NCI-H2029 (cell line): ENCODE data around the gene GALNT16.
"Not testable (repeated sequence)": the region's sequence is repeated elsewhere in the genome, so short reads cannot be mapped to it uniquely, and the experiment has no call there.

Experiments used
- DNase-seq: peaks from one replicate; lab custom pipeline; 2025; lab: John Stamatoyannopoulos, UW

Gene GALNT16

DNA sequence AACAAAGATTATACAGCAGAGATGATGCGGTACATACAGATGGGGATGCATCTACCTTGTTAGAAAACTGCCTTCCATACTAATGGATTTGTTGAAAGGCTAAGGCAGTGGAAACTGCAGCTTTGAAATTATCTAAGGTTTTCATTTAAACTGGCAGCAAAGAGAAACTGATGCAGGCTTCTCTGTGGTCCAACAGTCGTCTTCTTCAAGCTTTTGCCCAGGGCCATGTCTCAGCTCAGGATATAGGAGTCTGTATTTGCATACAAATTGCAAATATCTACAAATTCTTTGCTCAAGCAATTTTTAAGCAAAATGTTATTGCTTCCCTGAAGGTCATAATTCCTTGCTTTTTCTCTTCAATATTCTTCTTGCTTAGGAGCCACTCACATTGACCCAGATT, 104.4 kb downstream of the GALNT16 start:
- no peak for DNase-seq

DNA sequence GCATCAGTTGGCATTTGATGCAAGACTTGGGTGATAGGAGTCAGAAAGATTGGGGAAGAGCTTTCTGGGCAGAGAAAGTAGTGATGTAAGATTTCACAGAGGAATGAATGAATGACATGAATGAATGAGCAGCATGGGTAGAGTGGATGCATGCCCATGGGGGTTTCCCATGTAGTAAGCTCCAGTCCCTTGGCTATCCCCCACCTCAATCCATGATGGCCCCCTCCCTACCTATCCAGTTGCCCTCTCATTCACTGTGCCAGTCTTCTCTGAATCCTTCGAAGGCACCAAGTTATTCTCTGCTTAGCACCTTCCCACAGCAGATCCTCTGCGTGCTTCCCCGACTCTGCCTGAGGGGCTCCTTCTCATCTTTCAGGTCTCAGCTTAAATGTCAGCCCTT, 106.1 kb downstream of the GALNT16 start:
- DNase-seq: no peak

DNA sequence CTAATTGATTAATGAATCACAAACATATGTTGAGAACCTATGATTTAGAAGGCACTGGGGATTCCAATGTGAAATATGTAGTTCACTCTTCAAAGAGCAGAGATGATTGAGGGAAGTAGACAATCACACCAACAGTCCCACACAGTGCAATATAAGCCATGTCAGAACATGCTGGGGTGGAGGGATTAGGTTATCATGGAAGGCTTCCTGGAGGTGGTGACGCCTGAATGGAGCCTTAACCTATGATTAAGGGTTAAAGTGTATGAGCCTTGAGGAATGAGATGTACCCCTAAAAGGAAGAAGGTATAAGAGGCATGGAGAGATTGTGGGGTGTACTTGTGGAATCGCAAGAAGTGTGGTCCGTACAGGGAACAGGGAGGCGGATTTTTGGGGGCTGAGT, 106.8 kb downstream of the GALNT16 start:
- DNase-seq: no peak

DNA sequence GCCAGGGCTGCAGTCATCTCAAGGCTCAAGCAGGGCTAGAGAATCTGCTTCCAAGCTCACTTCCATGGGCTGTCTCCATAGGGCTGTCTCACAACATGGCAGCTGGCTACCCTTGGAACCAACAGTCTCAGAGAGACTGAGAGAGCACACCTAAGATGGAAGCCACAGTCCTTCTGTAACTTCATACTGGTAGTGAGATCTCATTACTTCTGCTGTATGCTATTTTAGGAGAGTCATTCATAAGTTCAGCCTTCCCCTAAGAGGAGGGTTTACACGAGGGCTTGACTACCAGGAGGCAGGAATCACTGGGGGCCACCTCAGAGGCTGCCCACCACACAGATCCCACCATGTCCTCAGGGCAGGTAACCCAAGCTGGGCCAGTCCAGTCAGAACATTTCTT, 108.4 kb downstream of the GALNT16 start:
- no peak for DNase-seq

DNA sequence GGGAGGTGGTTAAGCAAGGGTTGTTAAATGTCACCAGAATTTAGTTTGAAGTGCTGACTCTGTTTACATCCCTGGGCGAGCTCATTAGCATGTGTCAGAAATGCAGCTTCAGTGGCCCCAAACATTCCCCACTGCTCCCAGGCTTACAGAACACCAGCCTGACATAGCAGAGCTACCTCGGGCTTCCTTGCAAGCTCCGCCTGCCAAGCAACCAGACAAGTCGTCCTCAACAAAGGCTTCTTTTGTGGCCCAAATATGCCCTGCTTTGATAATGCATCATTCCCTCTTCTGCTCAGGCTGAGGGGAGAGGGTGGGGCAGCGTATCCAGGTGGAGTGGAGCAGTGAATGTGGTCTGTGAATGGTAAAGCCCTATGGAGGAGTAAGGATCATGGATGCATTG, 110.1 kb downstream of the GALNT16 start:
- DNase-seq: no peak

DNA sequence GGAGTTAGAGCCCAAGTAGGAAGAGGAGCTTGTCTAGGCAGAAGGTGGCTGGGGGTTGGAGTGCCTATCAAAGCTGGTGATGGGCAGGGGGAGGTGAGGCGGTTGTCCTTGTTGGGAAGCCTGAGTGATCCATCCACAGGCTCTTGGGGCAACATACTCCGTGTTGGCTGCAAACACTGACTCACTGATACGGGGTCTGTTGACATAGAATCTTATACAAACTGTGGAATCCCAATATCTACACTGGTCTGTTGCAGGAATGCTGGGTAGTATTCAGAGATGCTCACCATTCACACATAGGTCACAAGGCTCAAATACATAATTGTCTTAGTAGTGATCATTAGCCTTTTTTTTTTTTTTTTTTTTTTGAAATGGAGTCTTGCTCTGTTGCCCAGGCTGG, 112.2 kb downstream of the GALNT16 start:
- DNase-seq: no peak

DNA sequence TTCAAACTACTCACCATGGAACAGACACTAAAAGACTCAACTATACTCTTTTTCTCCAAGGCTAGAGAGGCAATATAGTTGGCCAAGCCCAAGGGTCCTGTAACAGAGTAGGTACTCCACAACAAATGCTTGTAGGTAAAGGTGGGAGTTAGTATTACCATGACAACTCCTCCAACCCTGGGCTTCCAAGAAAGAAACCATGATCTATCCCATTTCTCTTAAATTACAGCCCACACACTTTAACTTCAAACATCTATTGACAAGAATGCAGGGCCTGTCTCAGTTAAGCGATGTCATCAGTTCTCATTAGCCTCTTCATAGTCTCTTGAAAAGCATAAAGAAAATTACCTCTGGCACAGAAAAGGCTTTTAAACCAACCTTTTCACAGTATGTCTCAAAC, 113.1 kb downstream of the GALNT16 start:
- no peak for DNase-seq

DNA sequence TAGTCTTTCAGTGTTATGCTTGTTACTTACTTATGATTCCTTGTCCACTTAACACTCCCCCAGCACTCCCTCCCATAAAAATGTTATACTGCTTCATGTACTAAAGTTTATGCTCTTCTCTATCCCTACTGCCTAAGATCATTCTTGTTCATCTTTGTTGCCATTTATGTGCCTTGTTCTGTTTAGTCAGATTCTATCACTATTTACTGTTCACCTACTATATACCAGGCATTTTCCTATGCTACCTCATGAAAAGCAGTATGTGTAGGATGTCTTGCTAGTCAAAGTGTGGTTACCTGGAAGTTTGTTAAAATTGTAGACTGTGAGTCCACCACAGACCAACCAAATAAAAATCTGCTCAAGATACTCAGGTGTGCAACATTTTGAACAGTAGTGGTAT, 114.3 kb downstream of the GALNT16 start:
- no peak for DNase-seq

DNA sequence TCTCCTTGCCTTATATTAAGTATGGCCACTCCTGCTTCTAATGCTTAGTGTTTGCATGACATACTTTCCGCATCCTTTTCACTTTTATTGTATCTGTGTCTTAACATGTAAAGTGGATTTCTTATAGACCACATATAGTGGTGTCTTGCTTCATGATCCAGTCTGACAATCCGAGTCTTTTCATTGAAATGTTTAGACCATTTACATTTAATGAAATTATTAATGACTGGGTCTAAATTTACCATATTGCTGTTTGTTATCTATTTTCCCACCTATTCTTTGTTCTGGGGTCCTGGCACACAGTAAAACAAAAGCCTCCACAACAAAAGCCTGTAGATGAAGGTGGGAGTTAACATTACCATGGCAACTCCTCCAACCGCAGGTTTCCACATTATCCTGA, 115.2 kb downstream of the GALNT16 start:
- no peak for DNase-seq

DNA sequence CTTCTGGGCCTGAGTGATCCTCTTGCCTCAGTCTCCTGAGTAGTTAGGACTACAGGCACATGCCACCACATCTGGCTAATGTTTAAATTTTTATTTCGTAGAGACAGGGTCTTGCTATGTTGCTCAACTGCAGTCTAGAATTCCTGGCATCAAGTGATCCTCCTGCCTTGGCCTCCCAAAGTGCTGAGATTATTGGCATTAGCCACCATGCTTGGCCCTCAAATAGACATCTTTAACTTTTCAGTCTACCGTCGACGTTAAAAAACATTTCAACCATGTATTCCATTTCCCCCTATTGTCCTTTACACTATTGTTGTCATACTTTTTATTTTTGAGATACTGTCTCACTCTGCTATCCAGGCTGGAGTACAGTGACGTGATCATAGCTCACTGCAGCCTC, 115.8 kb downstream of the GALNT16 start:
- DNase-seq: no peak

DNA sequence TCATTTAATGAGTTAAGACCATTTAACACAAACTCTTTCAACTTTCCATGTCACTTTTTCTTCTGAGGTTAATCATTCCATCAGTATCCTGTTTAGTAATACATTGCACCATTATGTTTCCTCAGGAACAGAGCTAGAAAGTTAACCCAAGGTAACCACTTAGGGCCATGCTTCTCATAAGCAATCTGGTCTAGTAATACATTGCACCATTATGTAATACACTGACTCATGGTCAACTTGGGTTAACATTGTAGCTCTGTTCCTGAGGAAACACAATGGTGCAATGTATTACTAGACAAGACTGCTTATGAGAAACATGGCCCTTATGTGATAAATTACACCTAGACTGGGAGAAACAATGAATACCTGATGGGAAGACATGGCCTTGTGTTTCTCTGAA, 116.5 kb downstream of the GALNT16 start:
- DNase-seq: no peak

DNA sequence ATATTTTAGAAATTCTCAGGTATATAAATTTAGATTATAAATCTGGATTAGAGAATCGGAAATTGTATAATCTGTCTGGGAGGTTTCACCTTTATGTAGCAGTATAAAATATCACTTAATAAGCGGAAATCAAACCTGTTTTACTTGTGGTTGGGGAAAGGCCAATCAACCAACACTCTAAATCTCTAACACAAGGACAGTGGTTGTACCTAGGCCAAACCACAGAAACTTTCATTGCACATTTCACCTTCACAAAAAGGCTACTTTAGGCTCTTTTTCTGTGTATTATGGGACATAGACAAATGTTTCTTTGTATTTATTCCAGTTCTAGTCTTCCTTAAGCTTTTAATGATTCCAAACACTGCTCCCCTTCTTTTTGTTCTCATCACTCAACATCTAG, 118.3 kb downstream of the GALNT16 start:
- no peak for DNase-seq

DNA sequence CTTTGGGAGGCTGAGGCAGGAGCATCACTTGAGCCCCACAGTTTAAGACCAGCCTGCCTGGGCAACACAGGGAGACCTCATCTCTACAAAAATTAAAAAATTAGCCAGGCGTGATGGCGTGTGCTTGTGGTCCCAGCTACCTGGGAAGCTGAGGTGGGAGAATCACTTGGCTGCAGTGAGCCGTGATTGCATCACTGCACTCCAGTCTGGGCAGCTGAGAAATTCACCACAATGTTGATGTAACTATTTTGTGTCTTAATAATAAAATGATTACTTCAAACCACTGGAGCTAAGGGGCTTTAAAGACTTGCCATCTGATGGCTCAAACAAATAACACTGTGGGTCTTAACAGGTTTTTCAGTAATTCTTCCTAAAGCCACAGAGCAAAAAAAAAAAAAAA, 127.4 kb downstream of the GALNT16 start:
- DNase-seq: no peak

DNA sequence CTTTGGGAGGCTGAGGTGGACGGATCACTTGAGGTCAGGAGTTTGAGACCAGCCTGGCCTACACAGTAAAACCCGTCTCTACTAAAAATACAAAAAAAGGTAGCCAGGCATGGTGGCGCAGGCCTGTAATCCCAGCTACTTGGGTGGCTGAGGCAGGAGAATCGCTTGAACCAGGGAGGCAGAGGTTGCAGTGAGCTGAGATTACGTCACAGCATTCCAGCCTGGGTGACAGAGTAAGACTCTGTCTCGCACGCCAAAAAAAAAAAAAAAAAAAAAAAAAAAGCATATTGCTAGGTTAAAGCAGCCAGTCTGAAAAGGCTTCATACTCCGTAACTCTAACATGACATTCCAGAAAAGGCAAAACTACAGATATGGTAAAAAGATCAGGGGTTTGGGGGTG, 131.4 kb downstream of the GALNT16 start:
- not testable (repeated sequence) for DNase-seq

DNA sequence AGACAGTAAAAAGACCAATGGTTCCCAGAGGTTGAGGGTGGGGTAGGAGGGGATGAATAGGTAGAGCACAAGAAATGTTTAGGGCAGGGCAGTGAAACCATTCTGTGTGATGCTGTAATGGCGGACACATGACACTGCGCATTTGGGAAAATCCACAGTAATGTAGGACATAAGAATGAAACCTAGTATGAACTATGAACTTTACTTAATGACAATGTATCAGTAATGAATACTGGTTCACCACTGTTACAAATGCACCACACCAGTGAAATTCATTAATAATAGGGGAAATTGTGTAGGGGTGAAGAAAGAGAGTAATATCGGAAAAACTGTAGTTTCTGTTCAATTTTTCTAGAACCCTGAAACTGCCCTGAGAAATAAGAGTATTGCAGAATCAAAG, 132.5 kb downstream of the GALNT16 start:
- no peak for DNase-seq

DNA sequence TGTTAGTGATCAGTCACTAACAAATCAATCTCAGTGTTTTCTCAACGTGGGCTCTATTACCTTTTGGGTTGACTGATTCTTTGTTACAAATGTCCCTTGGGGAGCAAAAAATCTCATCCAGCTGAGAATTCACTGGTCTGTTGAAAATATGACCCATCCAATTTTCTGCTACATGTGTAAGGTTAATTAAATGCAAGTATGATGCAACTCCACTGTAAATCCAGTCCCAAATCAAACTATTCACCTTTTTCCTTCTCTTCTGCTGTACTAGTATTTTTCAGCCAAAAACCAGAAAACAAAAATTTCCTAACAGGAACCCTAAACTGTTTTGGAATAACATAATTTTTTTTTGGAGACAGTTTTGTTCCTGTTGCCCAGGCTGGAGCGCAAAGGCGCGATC, 136.0 kb downstream of the GALNT16 start:
- DNase-seq: no peak

DNA sequence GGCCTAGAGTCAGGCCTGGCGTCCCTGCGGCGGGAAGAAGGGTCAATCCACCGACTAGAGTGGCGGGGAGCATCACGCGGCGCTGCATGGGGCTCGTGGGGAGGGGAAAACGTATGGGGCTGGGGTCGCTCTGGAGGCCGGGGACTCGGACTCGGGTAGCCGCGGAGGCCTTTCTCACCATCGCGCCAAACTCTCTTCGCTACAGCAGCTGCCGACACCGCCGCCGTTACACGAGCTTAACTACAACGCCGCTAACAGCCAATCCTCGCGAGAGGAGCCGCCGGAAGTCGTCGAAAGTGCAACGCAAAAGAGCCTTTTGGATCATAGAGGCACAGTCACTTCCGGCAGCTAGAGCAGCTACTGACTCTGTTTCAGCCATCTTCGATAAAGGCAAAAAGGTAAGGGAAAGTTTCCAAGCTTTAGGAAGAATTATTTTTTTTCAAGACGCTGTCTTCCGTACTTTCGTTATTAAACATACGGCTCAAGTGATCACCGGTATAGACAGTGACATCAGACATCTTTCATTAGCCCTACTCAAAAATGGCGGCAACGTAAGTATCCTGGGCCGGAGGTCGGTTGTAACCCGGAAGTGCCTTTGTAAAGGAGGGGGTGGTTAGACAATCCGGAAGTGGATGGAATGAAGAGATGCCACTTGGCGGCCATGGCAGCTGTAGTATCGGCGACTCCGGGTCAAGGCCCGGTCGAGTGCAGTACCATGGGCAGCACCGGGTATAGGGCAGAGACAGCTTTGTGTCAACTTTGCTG, 138.3 kb downstream of the GALNT16 start, which contains the start of the genes ERH and SLC39A9:
ERH (minus strand) TSS at position 247 of the 765 bp plus-strand sequence; CDS start at position 181, 66 bp downstream.
SLC39A9 (plus strand) TSS at position 640 of the 765 bp plus-strand sequence. CDS start 678 bp downstream, outside the sequence.
- DNase-seq: peak; percentile 88

DNA sequence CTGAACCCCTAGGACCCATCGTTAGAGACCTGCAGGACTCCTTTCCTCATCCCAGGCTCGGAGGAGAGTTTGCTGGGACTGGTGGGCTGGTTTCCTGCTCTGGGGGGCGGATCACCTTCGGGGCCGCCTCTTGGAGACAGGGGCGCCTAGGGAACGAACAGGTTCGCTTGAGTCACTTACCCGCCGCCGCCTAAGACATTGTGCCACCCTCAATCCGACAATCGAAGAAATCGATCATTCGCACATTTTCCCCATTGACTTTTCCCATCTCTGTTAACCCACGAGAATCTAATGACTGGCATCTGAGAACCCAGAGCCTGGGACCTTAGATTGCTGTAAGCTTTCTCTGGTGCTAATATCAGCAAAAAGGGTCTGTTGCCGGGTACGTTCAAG, 138.9 kb downstream of the GALNT16 start:
- no peak for DNase-seq

DNA sequence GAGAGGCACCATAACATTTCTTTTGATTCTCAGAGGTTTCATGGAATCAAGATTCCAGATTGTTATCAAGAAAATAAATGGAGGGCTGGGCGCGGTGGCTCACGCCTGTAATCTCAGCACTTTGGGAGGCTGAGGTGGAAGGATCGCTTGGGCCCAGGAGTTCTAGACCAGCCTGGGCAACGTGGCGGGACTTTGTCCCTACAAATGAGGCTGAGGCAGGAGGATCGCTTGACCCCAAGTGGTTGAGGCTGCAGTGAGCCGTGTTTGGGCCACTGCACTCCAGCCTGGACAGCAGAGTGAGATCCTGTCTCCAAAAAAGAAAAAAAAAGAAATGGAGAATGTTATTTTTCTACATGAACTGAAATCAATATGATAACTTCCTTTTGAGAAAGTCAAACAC, 139.8 kb downstream of the GALNT16 start:
- DNase-seq: no peak

DNA sequence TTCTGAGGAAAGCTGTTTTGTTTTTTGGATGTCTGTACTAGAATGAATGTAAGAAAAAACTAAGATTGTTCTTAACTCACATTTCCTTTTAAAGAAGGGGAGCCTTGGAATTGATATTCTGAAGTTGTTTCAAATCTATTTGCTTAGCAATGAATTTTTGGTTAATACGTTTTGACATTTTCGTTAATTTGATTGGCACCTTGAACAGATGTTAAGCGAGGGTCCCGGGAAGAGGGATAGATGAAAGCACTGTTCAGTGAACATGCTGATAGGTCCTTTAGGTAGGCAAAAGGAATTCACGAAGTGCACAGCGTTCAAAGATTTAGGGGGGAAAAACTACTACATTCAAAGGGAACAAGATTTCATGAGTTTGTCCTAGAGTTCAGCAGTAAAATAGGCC, 140.2 kb downstream of the GALNT16 start:
- DNase-seq: no peak

DNA sequence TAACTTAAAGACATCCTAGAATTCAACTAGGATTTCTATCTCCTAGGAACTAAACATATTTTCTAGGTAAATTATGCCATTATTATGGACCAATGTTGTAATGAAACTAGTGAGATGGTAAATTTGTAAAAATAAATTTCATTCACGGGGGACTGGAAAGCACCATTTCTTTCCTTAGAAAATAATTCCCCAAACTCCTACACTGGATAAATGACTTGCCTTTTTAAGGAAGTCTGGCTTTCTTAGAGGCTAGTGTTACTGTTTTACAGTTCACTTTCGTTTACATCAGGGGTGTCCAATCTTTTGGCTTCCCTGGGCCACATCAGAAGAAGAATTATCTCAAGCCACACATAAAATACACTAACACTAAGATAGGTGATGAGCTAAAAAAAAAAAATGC, 141.9 kb downstream of the GALNT16 start:
- no peak for DNase-seq

DNA sequence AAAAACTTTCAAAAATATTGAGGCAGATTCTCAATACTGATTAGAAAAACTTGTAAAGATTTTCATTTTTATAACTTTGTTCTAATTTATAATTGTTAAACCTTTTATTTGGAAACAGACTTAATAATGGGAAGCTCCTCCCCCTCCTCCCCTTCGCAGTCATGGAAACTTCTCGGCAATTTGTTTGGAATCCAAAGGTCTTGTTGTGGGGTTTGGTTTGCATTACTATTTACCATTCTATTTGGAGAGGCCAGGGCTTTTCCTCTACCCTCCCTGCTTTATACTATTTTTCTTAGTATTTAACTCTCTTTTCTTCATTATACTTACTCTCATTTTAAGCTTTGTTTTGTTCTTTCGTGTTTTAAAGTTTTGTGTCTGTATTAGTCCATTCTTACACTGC, 144.5 kb downstream of the GALNT16 start:
- DNase-seq: no peak

DNA sequence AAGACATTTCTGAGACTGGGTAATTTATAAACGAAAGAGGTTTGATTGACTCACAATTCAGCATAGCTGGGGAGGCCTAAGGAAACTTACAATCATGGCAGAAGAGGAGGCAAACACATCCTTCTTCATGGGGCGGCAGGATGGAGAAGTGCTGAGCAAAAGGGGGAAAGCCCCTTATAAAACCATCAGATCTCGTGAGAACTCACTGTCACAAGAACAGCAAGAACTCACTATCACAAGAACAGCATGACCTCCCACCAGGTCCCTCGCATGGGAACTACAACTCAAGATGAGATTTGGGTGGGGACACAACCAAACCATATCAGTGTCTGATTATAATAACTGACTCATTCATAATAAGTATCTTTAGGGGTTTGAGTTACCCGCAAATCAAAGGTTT, 144.9 kb downstream of the GALNT16 start:
- DNase-seq: no peak

DNA sequence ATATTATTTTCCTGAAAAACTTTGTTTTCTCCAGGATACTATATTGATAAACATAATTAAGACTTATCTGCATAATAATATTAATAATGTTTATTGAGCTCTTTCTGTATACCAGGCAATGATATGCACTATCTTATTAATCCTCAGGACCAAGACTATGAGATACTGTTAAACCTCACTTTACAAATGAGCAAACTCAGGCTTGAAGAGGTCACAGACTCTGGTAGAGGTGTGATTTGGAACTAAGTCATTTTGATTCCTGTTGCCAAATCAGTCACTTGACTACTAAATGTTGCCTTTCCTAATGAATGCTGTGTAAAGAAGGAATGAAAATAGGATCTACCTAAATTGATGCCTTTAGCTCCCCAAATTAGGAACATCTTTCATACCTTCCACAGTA, 145.8 kb downstream of the GALNT16 start:
- no peak for DNase-seq
